Right lobe of liver (tissue), 4 donors: Measurements from ENCODE around the gene SPAG6.

Experiments
- POLR2A ChIP-seq: fragments of 450-650 bp; IDR thresholded peaks from one replicate; pipeline ENCODE4 v1.6.1; 2017; ENCODE audit warnings: antibody characterized with exemption, mild to moderate bottlenecking
- TF ChIP-seq, protein P1 (sequence below), 4 donors: fragments of 200-600 bp in 3 of 4; fragments of 450-650 bp in 1 of 4; IDR thresholded peaks; one replicate each; pipeline versions ENCODE4 v1.5.1 to v1.8.0; 2016 to 2022; ENCODE audit warnings: antibody characterized with exemption in 4 of 4, mild to moderate bottlenecking in 2 of 4
- donor health status: DM: no; HTN: no; CAD: no.
- donor health status: DM: no; HTN: no; CAD: no.
- donor health status: DM: no; HTN: yes; CAD: no.

DNA sequence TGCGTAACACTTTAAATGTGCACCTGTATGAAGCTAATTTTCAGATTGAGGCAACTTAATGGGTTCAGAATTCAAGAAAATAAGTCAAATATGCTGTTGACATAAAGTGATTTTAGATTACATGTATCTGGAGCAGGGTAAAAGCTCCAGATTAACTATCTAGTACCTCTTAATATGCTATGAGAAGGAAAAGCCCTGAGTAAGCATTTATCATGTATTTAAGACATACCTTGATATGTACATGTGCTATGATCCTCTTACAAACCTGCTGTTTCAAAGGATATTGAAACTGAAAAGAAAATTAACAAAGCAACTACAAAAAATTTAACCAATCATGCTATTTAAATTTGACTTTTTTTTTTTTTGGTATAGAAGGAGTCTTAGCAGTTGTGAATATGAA, 4.5 kb downstream of the SPAG6 start:
- TF ChIP-seq, protein P1, sequence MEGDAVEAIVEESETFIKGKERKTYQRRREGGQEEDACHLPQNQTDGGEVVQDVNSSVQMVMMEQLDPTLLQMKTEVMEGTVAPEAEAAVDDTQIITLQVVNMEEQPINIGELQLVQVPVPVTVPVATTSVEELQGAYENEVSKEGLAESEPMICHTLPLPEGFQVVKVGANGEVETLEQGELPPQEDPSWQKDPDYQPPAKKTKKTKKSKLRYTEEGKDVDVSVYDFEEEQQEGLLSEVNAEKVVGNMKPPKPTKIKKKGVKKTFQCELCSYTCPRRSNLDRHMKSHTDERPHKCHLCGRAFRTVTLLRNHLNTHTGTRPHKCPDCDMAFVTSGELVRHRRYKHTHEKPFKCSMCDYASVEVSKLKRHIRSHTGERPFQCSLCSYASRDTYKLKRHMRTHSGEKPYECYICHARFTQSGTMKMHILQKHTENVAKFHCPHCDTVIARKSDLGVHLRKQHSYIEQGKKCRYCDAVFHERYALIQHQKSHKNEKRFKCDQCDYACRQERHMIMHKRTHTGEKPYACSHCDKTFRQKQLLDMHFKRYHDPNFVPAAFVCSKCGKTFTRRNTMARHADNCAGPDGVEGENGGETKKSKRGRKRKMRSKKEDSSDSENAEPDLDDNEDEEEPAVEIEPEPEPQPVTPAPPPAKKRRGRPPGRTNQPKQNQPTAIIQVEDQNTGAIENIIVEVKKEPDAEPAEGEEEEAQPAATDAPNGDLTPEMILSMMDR (IDR thresholded peaks at IDR 0.05) = no peak
- TF ChIP-seq POLR2A = no peak
